Measurements from ENCODE around the gene YES1.

DNA sequence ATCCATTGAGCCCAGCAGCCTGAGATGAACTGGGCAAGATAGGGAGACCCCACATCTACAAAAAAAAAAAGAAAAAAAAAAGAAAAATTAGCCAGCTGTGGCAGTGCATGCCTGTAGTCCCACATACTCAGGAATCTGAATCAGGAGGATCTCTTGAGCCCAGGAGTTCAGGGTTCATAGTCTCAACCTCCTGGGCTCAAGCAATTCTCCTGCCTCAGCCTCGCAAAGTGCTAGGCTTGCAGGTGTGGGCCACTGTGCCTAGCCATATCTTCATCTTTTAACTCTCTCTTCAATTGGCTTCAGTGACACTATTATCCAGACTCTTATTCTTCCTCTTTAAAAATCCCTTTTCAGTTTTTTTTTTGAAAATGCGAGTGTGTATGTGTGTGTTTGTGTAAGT is 28.5 kb upstream of the YES1 start:
- TF ChIP-seq, protein P1, sequence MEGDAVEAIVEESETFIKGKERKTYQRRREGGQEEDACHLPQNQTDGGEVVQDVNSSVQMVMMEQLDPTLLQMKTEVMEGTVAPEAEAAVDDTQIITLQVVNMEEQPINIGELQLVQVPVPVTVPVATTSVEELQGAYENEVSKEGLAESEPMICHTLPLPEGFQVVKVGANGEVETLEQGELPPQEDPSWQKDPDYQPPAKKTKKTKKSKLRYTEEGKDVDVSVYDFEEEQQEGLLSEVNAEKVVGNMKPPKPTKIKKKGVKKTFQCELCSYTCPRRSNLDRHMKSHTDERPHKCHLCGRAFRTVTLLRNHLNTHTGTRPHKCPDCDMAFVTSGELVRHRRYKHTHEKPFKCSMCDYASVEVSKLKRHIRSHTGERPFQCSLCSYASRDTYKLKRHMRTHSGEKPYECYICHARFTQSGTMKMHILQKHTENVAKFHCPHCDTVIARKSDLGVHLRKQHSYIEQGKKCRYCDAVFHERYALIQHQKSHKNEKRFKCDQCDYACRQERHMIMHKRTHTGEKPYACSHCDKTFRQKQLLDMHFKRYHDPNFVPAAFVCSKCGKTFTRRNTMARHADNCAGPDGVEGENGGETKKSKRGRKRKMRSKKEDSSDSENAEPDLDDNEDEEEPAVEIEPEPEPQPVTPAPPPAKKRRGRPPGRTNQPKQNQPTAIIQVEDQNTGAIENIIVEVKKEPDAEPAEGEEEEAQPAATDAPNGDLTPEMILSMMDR (tag by site-specific recombination; IDR thresholded peaks at IDR 0.05), result no peak
- TF ChIP-seq YY1 (tag by site-specific recombination; IDR thresholded peaks at IDR 0.05) (no peak), ZNF266 (tag by site-specific recombination; IDR thresholded peaks at IDR 0.05; ENCODE audit: low read depth) (no peak), YY2 (tag by site-specific recombination; IDR thresholded peaks at IDR 0.05) (no peak), ZBTB1 (tag by site-specific recombination; IDR thresholded peaks at IDR 0.05) (no peak), MEIS1 (CRISPR knock-in tag; IDR thresholded peaks at IDR 0.05; ENCODE audit: borderline replicate concordance) (no peak), ZNF19 (tag by site-specific recombination; IDR thresholded peaks at IDR 0.05; ENCODE audit: low read depth) (no peak), ZNF140 (tag by site-specific recombination; IDR thresholded peaks at IDR 0.05) (no peak), ZNF768 (tag by site-specific recombination; IDR thresholded peaks at IDR 0.05) (no peak), ZBTB17 (tag by site-specific recombination; IDR thresholded peaks at IDR 0.05) (no peak), ZBTB8A (tag by site-specific recombination; IDR thresholded peaks at IDR 0.05) (no peak)
- TF ChIP-seq, protein P2, sequence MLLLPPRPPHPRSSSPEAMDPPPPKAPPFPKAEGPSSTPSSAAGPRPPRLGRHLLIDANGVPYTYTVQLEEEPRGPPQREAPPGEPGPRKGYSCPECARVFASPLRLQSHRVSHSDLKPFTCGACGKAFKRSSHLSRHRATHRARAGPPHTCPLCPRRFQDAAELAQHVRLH (tag by site-specific recombination; IDR thresholded peaks at IDR 0.05), result no peak
